Measurements from ENCODE around the gene TTLL8. TPM values are rescaled to one million over a fixed set of nuclear protein-coding genes. Genes with fewer than 3 reads are reported as not detected.

Gene TTLL8
- total and polyA plus RNA-seq, 2 donors (not counting 3 experiments of a cell fraction or from before 2014, with no cell fraction given): not detected

- no peaks in the 10 kb centered on the region for H3K9me3 ChIP-seq (replicated peaks; ENCODE audit: control insufficient read depth, insufficient read depth, low read length)
- DNase-seq (ENCODE audit: low read depth, low spot score) (no peak), FAIRE-seq (no peak)
- H3K9me1 ChIP-seq (replicated peaks; ENCODE audit: control insufficient read depth, extremely low read depth, insufficient read depth, low read length): no peaks in the 10 kb centered on the region
- no peak overlapping the region for H3K4me3 ChIP-seq (replicated peaks in 1 of 3; ENCODE audit: insufficient read depth in 1 of 3, low read depth in 1 of 3, low read length in 3 of 3)
- H4K20me1 ChIP-seq (replicated peaks; ENCODE audit: control insufficient read depth, extremely low read depth, insufficient read depth, low read length): no peaks in the 10 kb centered on the region
- H2AFZ ChIP-seq (ENCODE audit: low read depth, low read length): no peak overlapping the region
- H3K36me3 ChIP-seq (ENCODE audit: control insufficient read depth in 2 of 2, extremely low read depth in 1 of 2, insufficient read depth in 2 of 2, low read length in 2 of 2): no peaks in the 10 kb centered on the region
- no peaks in the 10 kb centered on the region for H3K27me3 ChIP-seq (ENCODE audit: control insufficient read depth in 2 of 2, insufficient read depth in 2 of 2, low read length in 2 of 2)
- no TSS peak for BruUV-seq (replicated peaks)
- H3K4me2 ChIP-seq (ENCODE audit: insufficient read depth, low read length): no peak overlapping the region
- TF ChIP-seq POLR2A (IDR thresholded peaks at IDR 0.05; ENCODE audit: low read depth, low read length) (no peak), JUN (IDR thresholded peaks at IDR 0.05; ENCODE audit: borderline replicate concordance, insufficient read depth, insufficient read length, low read depth) (no peak), POLR2AphosphoS5 (IDR thresholded peaks at IDR 0.05; ENCODE audit: insufficient read depth, low read depth, low read length) (no peak), MYC (IDR thresholded peaks at IDR 0.05; ENCODE audit: low read depth, low read length) (no peak), GATA2 (IDR thresholded peaks at IDR 0.05; ENCODE audit: insufficient read depth, insufficient read length, low read depth, low read length) (no peak), EZH2 (IDR thresholded peaks at IDR 0.05; ENCODE audit: borderline replicate concordance, low read depth, low read length, severe bottlenecking) (no peak)
- TF ChIP-seq, protein P1, sequence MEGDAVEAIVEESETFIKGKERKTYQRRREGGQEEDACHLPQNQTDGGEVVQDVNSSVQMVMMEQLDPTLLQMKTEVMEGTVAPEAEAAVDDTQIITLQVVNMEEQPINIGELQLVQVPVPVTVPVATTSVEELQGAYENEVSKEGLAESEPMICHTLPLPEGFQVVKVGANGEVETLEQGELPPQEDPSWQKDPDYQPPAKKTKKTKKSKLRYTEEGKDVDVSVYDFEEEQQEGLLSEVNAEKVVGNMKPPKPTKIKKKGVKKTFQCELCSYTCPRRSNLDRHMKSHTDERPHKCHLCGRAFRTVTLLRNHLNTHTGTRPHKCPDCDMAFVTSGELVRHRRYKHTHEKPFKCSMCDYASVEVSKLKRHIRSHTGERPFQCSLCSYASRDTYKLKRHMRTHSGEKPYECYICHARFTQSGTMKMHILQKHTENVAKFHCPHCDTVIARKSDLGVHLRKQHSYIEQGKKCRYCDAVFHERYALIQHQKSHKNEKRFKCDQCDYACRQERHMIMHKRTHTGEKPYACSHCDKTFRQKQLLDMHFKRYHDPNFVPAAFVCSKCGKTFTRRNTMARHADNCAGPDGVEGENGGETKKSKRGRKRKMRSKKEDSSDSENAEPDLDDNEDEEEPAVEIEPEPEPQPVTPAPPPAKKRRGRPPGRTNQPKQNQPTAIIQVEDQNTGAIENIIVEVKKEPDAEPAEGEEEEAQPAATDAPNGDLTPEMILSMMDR (IDR thresholded peaks at IDR 0.05; ENCODE audit: extremely low read depth in 1 of 2, insufficient read depth in 1 of 2, low read depth in 1 of 2, low read length in 2 of 2): no peak
- TF ChIP-seq, protein P2, sequence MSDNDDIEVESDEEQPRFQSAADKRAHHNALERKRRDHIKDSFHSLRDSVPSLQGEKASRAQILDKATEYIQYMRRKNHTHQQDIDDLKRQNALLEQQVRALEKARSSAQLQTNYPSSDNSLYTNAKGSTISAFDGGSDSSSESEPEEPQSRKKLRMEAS (IDR thresholded peaks at IDR 0.05; ENCODE audit: insufficient read depth, insufficient read length): no peak
- CTCF ChIA-PET: interaction anchor here (2.0 kb wide), 1 partner anchor 22 kb away, joined by 13 read pairs; no protein-coding TSS in a partner anchor
- H3K9ac ChIP-seq (replicated peaks; ENCODE audit: extremely low read depth, insufficient read depth, low read length): no peak overlapping the region
- H3K79me2 ChIP-seq (ENCODE audit: control insufficient read depth, insufficient read depth, low read length): no peaks in the 10 kb centered on the region
- POLR2A ChIA-PET: no interaction called here
- intact Hi-C loops (cut with micrococcal nuclease): no loop called here
- H3K4me1 ChIP-seq (ENCODE audit: control insufficient read depth, extremely low read depth, insufficient read depth, low read length): no peaks in the 10 kb centered on the region
- dilution Hi-C loops (cut with MboI; ENCODE audit: extremely low pct_ligation_motif_present, low sequenced_read_pairs): no loop called here
- no peak overlapping the region for H3K27ac ChIP-seq (ENCODE audit: insufficient read depth, low read depth, low read length)
Observed at GRCh38 chr22:50051930-50052329, 6.2 kb downstream of the TTLL8 start.
